ENCODE data around the gene NINJ2.
"Not testable (repeated sequence)": the region's sequence is repeated elsewhere in the genome, so short reads cannot be mapped to it uniquely, and the experiment has no call there.

Gene NINJ2

DNA sequence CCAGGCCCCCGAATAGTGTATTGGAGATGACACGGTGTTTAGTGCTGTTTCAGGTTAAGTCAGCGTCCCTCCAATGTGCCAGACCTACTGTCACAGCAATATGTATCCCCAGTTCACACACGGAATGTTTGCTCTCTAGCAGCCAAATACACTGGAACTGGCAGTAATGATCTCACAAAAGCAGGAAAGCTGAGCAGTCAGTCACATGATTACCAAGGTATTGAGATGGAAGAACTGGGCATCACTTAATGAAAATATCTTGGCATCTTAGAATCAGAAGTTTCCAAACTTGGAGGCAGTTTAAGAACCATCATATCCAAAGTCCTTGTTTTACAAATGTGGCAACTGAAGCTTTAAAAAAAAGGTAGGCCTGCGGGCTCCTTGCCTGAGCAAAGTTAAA lies 23.3 kb downstream of the NINJ2 start:
- no peak for DNase-seq

GRCh38 chr12:639566-639965 lies 23.7 kb downstream of the NINJ2 start:
- no peak for DNase-seq

- DNase-seq, result no peak
Measured at GRCh38 chr12:638953-639557, 24.2 kb downstream of the NINJ2 start.

GRCh38 chr12:636632-637031 lies 26.6 kb downstream of the NINJ2 start:
- no peak for DNase-seq

DNA sequence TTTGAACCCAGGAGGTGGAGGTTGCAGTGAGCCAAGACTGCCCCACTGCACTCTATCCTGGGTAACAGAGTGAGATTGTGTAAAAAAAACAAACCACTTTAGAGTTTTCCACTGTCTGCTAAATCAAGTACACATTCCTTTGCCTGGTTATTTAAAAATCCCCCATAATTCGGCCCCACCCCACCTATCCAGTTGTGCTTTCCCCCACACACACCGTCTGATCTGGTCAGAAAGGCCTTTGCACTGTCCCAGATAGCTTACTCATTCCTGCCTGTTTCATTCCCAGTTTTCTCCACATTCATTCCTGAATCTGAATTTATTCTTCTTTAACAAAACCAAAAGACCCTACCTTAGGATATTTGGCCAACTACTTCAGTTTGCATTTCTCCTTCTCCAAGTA lies 29.5 kb downstream of the NINJ2 start:
- no peak for DNase-seq

DNA sequence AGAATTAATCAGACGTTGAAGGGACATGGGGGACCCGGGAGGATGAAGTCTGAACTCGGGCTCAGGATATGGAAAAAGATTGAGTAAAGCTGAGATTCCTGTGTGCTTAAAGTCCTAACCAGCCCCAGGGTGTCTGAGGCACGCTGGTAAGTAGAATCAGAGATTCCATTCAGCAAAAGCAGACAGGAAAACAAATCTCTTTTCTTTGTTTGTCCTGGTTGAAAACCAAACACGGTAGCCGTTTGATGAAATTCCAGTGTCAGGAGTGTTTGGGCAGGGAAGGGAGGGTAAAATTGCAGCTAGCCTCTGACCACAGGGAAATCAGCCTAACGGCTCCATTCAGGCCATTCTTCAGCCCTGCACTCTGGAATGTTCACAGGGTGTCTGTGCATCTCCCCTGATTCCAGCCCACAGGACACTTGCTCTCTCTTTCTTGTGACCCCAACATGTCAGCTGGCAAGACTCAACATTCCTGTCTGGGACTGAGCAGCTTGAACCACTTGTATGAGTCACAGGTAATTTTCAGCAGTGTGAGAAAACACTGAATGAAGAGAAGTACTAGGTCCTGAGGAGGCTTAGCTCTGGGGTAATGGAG lies 31.0 kb downstream of the NINJ2 start:
- no peak for DNase-seq

- no peak for DNase-seq
Measured at GRCh38 chr12:630656-631632, 32.3 kb downstream of the NINJ2 start.

- not testable (repeated sequence) for DNase-seq
Measured at GRCh38 chr12:628742-629078, 34.5 kb downstream of the NINJ2 start.

DNA sequence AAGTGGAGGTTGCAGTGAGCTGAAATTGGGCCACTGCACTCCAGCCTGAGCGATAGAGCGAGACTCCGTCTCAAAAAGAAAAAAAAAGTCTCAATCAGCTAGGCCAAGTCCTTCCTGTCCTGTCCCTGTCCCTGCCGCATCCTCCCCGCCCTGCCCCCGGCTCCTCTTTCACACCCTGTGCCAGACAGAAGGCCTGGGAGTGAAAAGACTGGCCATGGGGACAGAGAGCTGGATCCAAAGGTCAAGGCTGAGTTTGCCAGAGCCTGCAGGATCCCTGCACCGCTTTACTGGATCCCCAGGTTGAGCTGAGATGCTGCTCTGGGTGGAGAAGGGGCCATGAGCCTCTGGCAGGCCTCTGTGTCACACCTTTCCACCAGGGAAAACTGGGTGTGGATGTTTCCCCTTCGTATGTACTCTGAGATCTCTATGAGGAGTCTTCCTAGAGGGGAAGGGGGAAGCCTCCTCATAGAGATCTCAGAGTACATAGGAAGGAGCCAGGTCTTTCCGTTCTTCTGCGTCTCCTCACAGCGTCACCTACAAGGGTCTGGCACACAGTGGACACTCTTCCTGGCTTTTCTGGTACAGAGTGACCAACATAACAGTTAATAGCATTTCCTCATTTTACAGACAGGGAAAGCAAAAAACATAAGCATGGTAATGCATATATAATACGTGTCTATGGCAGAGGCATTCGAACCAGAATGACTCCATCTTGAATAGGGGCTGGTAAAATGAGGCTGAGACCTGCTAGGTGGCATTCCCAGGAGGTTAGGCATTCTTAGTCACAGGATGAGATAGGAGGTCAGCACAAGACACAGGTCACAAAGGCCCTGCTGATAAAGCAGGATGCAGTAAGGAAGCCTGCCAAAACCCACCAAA lies 35.1 kb downstream of the NINJ2 start:
- no peak for DNase-seq

DNA sequence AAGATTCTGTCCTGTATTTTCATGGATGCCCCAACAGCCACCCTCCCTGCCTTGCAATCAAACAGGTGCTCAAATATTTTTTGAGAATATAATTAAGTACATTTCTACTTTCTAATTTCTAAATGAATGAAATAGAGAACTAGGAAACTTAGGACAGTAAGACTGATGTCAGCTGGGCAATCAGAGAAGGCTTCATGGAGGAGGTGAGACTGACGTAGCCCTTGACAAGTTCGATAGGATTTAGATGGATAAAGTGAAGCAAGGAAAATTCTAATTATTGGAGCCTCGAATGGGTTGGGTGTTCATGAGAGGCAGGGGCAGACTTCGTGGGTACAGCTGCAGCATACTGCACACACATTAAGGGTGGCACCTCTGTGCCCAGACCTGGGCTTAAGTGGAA lies 36.0 kb downstream of the NINJ2 start:
- no peak for DNase-seq

GRCh38 chr12:625998-626397 lies 37.2 kb downstream of the NINJ2 start:
- no peak for DNase-seq

- no peak for DNase-seq
Measured at GRCh38 chr12:623865-624372, 39.3 kb downstream of the NINJ2 start.

DNA sequence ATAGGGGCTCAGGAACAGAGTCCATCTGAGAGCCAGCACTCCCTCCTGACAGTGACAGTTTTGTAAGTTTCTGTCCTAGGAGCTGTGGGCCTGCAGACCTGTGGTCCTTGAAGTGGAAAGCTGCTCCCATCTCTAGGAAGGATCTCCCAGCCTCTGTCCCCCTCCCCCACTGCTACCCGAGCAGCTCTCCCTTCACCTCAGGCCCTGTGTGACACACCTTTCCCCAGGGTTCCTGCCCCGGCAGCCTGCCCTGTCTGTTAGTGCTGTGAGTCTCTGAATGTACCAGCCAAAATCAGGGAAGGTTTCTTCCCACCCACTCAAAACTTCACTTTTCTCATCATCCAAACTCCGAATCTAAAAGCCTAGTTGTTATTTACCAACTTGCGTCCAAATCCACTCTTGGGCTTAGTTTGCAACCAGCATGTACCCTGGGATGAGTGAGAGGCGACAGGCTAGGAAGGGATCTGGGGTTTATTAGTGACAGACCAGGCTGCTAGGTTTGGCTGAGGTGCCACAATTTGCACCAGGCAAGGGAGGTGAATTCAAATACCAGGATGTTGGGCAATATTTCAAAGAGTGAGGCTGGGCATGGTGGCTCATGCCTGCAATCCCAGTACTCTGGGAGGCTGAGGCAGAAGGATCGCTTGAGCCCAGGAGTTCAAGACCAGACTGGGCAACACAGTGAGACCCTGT lies 39.9 kb downstream of the NINJ2 start:
- DNase-seq, result no peak

- DNase-seq, result no peak
Measured at GRCh38 chr12:622416-622815, 40.8 kb downstream of the NINJ2 start.

DNA sequence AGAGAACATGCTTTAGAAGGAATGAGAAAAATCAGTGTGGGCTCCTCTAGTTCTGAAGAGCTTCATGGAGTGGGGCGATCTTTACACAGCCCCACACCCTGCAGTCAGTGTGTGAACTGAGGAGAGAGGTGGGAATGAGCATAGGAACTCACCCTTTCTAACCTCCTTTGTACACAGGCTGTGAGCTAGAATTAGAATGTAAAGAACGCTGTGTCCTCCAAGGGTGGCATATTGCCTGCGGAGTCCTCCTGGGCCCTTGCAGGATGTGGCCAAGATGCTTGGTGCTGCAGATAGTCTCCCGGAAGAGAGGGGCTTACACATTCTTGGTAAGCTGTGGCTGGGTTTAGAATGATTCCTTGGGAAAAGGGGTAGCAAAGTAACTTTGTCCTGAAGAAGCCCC lies 43.9 kb downstream of the NINJ2 start:
- no peak for DNase-seq

GRCh38 chr12:618605-619004 lies 44.6 kb downstream of the NINJ2 start:
- DNase-seq, result no peak

GRCh38 chr12:617304-617915 lies 45.8 kb downstream of the NINJ2 start:
- DNase-seq, result no peak

DNA sequence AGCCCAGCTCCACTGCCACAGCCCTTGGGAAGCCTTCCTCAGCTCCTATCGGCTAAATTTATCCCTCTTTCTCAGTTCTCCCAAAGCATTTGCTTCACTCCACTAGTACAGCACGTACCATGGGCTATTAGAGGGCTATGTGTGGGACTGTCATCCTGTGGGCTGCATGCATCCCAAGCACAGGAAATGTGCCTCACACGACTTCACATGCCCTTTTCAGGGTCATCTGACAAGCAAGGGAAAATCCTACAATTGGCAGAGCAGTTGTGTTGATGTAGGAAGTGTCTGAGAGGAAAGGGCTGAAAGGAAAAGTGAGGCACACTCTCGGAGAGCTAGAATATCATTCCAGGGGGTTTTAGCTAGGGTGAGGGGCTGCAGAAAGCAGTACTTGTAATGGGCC lies 47.6 kb downstream of the NINJ2 start:
- DNase-seq, result no peak

GRCh38 chr12:614411-614970 lies 48.8 kb downstream of the NINJ2 start:
- no peak for DNase-seq

GRCh38 chr12:613996-614395 lies 49.2 kb downstream of the NINJ2 start:
- DNase-seq, result no peak

DNA sequence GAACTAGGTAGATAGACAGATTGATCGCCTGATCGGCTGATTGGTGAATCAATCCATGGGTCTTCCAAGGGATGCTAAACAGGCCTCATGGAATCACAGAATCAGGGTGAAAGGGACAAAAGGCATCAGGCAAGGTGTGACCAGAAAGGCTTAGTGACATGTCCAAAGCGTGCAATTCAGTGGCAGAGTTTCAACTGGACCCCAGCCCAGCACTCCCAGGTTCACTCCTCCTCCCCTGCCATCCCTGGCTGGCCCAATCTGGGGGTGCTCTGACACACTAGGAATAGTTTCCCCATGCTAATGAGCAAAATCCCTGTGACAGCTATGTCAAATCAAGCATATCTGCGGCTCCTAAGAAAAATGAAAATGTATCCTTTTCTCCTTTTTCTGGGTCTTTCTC lies 50.4 kb downstream of the NINJ2 start:
- DNase-seq, result no peak
